ENCODE results near the gene ATP5F1B. TPM values are rescaled to one million over a fixed set of nuclear protein-coding genes. Genes with fewer than 3 reads are reported as not detected.
A peak's percentile ranks its signal among the peaks of the same experiment; 100 is the strongest.

ATP5F1B gene
- total RNA-seq, 1 donor from 2014 or later: 569 TPM

GRCh38 chr12:56630180-56630632 is 15.6 kb downstream of the ATP5F1B start, which contains the start of gene BAZ2A:
BAZ2A (minus strand) TSS chr12:56630326; CDS start chr12:56617530, 12,796 bp downstream.
- H3K4me3 ChIP-seq (ENCODE audit: low read depth, low read length): peak within 1 kb of the TSS; percentile 67
- no peak for TF ChIP-seq CTCF (conservative IDR thresholded peaks at IDR 0.05; ENCODE audit: low read depth, low read length)
- DNase-seq (ENCODE audit: low read depth): no peak

- no peak for DNase-seq (ENCODE audit: low read depth)
- peak overlapping the region; percentile 67 for H3K4me3 ChIP-seq (ENCODE audit: low read depth, low read length)
- no peak for TF ChIP-seq CTCF (conservative IDR thresholded peaks at IDR 0.05; ENCODE audit: low read depth, low read length)
Observed at GRCh38 chr12:56629459-56630179, 16.2 kb downstream of the ATP5F1B start.

GRCh38 chr12:56628671-56629458 is 16.9 kb downstream of the ATP5F1B start:
- H3K4me3 ChIP-seq (ENCODE audit: low read depth, low read length): peak overlapping the region; percentile 67
- DNase-seq (ENCODE audit: low read depth): no peak
- no peak for TF ChIP-seq CTCF (conservative IDR thresholded peaks at IDR 0.05; ENCODE audit: low read depth, low read length)

DNA sequence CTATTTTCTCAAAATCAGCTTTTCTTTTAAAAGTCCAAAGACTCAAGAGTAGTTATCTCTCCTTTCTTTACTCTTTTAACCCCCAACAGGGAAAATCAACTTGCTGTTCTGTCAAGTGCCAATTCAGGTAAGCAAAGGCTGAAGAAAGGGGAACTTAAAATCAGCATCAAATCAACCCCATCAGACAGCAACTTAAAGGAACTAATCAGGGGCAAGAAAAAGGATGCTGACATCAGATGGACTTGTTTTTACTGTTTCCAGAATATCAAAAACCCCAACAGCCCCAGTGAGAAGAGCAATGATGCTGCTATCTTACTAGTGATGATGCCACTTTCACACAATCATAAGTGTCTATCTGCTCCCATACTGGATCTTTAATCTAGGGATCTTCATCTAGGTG is 19.1 kb downstream of the ATP5F1B start:
- H3K4me3 ChIP-seq (ENCODE audit: low read depth, low read length): no peak overlapping the region
- no peak for DNase-seq (ENCODE audit: low read depth)
- no peak for TF ChIP-seq CTCF (conservative IDR thresholded peaks at IDR 0.05; ENCODE audit: low read depth, low read length)

DNA sequence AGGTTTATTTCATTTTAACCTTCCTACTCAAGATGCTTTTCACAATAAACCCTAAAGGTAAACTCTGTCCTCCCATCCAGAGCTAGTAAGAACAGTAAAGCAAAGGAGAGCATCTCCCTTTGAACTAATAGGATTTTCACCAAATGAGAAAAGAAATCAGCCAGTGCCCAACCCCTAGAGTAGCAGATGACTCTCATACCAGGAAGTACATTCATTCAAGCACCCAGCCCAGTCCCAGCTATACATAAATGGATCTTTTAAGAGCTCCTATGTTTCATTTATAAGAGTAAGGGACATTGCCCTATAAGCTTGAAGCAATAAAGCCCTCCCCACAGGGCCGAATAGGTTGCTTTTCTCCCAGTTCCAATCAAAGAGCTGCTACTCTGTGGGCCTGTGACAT is 23.2 kb downstream of the ATP5F1B start:
- no peak overlapping the region for H3K4me3 ChIP-seq (ENCODE audit: low read depth, low read length)
- DNase-seq (ENCODE audit: low read depth): no peak
- TF ChIP-seq CTCF (conservative IDR thresholded peaks at IDR 0.05; ENCODE audit: low read depth, low read length): no peak

DNA sequence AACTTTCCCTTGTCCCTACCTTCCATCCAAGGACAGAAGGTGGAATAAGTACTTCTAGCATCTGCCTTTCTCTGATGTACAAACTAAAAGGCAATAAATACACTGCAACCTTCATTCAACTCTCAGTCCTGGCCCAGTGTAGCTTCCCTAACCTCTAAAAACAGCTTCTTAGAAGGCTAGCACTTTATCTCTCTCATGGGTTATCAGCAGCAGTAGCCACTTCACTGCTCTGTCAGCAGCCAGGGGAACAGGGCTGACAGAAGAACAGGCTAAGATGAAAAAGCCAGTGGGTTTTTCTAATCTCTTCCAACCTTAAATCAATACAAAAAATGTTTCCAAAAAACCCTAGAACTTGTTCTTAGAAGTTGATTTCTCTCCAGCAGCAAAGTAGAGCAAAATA is 28.9 kb downstream of the ATP5F1B start:
- no peak overlapping the region for H3K4me3 ChIP-seq (ENCODE audit: low read depth, low read length)
- no peak for DNase-seq (ENCODE audit: low read depth)
- no peak for TF ChIP-seq CTCF (conservative IDR thresholded peaks at IDR 0.05; ENCODE audit: low read depth, low read length)

Data from epithelial cell of proximal tubule (primary cell).